B cell (primary cell): Measurements from ENCODE around the gene RBMS3. TPM values are rescaled to one million over a fixed set of nuclear protein-coding genes. Genes with fewer than 3 reads are reported as not detected.

Experiments
- ATAC-seq: fragments of 200-7000 bp; cut with Tn5 transposase; one replicate; pipeline ENCODE4 v1.10.0; 2021; ENCODE audit warnings: low read depth, mild to moderate bottlenecking, moderate number of reproducible peaks, moderate library complexity
- CTCF ChIA-PET: fragments of 350-600 bp; sonication (Branson Sonifier 250); formaldehyde crosslinking; loops from one replicate; lab custom pipeline; 2021; ENCODE audit warnings: antibody characterized with exemption, inconsistent platforms; lab: Charles Lee
- POLR2A ChIA-PET: fragments of 350-600 bp; sonication (Branson Sonifier 250); formaldehyde crosslinking; loops from one replicate; lab custom pipeline; 2021; ENCODE audit warnings: antibody characterized with exemption; lab: Charles Lee
- DNase-seq: peaks from one replicate; pipeline ENCODE4 v3.0.0; 2013
- H2AFZ ChIP-seq: 2 replicates; pipeline ENCODE4 v1.6.1; 2012; ENCODE audit warnings: mild to moderate bottlenecking, low read depth, low read length; ENCODE audit not compliant: insufficient read depth, poor library complexity, severe bottlenecking
- H3K27ac ChIP-seq, 2 donors: 1 replicate in 1 of 2; 2 replicates in 1 of 2; pipeline ENCODE4 v1.5.1; 2012 to 2013; ENCODE audit warnings: low read length in 2 of 2, mild to moderate bottlenecking in 2 of 2, moderate library complexity in 1 of 2
- H3K27me3 ChIP-seq, 4 experiments: fragments of 200-600 bp in 1 of 4; sonication (generic) in 1 of 4; replicated peaks in 1 of 4; 1 replicate in 2 of 4; 2 replicates in 2 of 4; pipeline versions ENCODE4 v1.6.1 to v1.7.0; 2013 to 2016; ENCODE audit warnings: low read length in 3 of 4, mild to moderate bottlenecking in 2 of 4, mixed read lengths in 1 of 4, moderate library complexity in 1 of 4; ENCODE audit not compliant: insufficient read depth in 4 of 4, control insufficient read depth in 3 of 4; ENCODE audit errors: control extremely low read depth in 1 of 4
- H3K36me3 ChIP-seq, 2 experiments: replicated peaks in 1 of 2; 1 replicate in 1 of 2; 2 replicates in 1 of 2; pipeline versions ENCODE4 v1.6.1 to v1.7.1; 2013; ENCODE audit warnings: low read length in 1 of 2; ENCODE audit not compliant: insufficient read depth in 2 of 2, control insufficient read depth in 1 of 2; ENCODE audit errors: control extremely low read depth in 1 of 2, extremely low read depth in 1 of 2
- H3K4me1 ChIP-seq, 2 donors: fragments of 200-600 bp in 1 of 2; sonication (generic) in 1 of 2; 1 replicate in 1 of 2; 2 replicates in 1 of 2; pipeline versions ENCODE4 v1.5.1 to v1.6.1; 2013 to 2017; ENCODE audit warnings: low read length in 2 of 2; ENCODE audit not compliant: control insufficient read depth in 2 of 2, insufficient read depth in 2 of 2
- H3K4me2 ChIP-seq: replicated peaks from 2 replicates; pipeline ENCODE3; 2012; ENCODE audit warnings: mild to moderate bottlenecking, low read depth, low read length; ENCODE audit not compliant: poor library complexity, severe bottlenecking
- H3K4me3 ChIP-seq, 5 experiments: fragments of 200-600 bp in 1 of 5; sonication (generic) in 1 of 5; 1 replicate in 3 of 5; 2 replicates in 2 of 5; pipeline versions ENCODE4 v1.5.1 to v1.7.0; 2011 to 2016; ENCODE audit warnings: low read length in 4 of 5, mild to moderate bottlenecking in 4 of 5, low read depth in 2 of 5, control low read depth in 1 of 5, moderate library complexity in 1 of 5; ENCODE audit not compliant: insufficient read depth in 1 of 5; ENCODE audit errors: control extremely low read depth in 1 of 5, extremely low read depth in 1 of 5
- H3K79me2 ChIP-seq: fragments of 200-600 bp; sonication (generic); one replicate; pipeline ENCODE4 v1.6.0; 2016; ENCODE audit warnings: low read length; ENCODE audit not compliant: control insufficient read depth, insufficient read depth
- H3K9ac ChIP-seq: fragments of 200-600 bp; sonication (generic); 2 replicates; pipeline ENCODE4 v1.6.1; 2017; ENCODE audit warnings: mild to moderate bottlenecking, low read length, moderate library complexity
- H3K9me3 ChIP-seq, 3 donors: one replicate each; pipeline versions ENCODE4 v1.6.1 to v1.7.1; 2013; ENCODE audit warnings: low read length in 2 of 3; ENCODE audit not compliant: control insufficient read depth in 2 of 3, insufficient read depth in 1 of 3; ENCODE audit errors: control extremely low read depth in 1 of 3
- H4K20me1 ChIP-seq: 2 replicates; pipeline ENCODE4 v1.6.0; 2012; ENCODE audit warnings: mild to moderate bottlenecking, low read length; ENCODE audit not compliant: insufficient read depth, control insufficient read depth, poor library complexity, severe bottlenecking
- H3K27ac Mint-ChIP-seq: one replicate; pipeline ENCODE4 v1.8.0; 2021; ENCODE audit warnings: mixed read lengths
- H3K27me3 Mint-ChIP-seq: one replicate; pipeline ENCODE4 v1.8.0; 2021; ENCODE audit warnings: mixed read lengths
- H3K4me1 Mint-ChIP-seq: one replicate; pipeline ENCODE4 v1.8.0; 2021; ENCODE audit warnings: mixed read lengths
- H3K4me3 Mint-ChIP-seq: one replicate; pipeline ENCODE4 v1.8.0; 2021; ENCODE audit warnings: mixed read lengths
- H3K9me3 Mint-ChIP-seq: one replicate; pipeline ENCODE4 v1.8.0; 2022; ENCODE audit warnings: mixed read lengths; ENCODE audit not compliant: insufficient read depth
- CTCF ChIP-seq: fragments of 200-600 bp; IDR thresholded peaks from one replicate; pipeline ENCODE4 v1.8.0; 2022; ENCODE audit warnings: antibody characterized with exemption, mild to moderate bottlenecking
- EZH2 ChIP-seq: IDR thresholded peaks from 2 replicates; pipeline ENCODE4 v1.6.1; 2012; ENCODE audit warnings: borderline replicate concordance, low read depth, mild to moderate bottlenecking, moderate library complexity, low read length; ENCODE audit not compliant: insufficient read depth, poor library complexity, severe bottlenecking
- WGBS: methylation state at CpG from one replicate; pipeline ENCODE4 v1.1.5; 2013; ENCODE audit warnings: missing lambda C conversion rate; ENCODE audit not compliant: insufficient coverage; 5-methylcytosine and 5-hydroxymethylcytosine counted together
- intact Hi-C: fragments of 100-400 bp; cut with micrococcal nuclease; formaldehyde crosslinking; loops from one replicate; pipeline ENCODE4 v1.10.0; 2022
- polyA plus RNA-seq: library from polyadenylated mRNA; depleted of rRNA; stranded (reverse); fragments of >200 nt; gene quantifications from 2 replicates; pipeline ENCODE4 v1.2.3, GENCODE V29; 2012
- total RNA-seq, 2 donors: library from RNA; stranded (reverse); fragments of 120-200 nt in 1 of 2; gene quantifications; 1 replicate in 1 of 2; 2 replicates in 1 of 2; pipeline versions ENCODE4 v1.2.3 to v1.2.4, GENCODE V29; 2013 to 2022

Gene RBMS3
- total and polyA plus RNA-seq, 2 donors (not counting 1 experiment from before 2014, with no cell fraction given): not detected

DNA sequence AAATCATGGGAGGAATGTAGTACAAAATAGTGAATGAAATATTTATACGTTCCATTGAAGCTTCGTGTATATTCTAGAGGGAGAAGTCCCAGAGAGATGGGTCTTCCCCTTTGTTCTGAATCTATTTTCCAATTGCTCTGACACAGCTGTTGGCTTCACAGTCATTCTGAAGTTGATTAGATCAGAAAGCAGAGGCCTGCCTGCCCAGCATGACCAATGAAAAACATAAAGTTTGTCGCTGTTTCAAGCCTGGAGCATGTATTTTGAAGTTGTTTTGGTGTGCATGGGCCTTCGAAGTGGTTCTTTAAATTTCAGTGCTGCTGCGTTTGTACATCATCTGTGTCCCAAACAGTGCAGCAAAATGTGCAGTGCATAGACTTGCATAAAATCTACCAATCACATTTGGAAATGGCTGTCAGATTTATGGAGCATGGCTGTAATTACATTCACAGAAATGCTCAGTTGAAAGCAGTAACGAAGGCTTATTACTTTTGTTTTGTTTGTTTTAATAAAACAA is 31.0 kb upstream of the RBMS3 start:
- H3K79me2 ChIP-seq: no peaks in the 10 kb centered on the region
- no peak overlapping the region for H3K27ac Mint-ChIP-seq
- no peaks in the 10 kb centered on the region for H3K9me3 Mint-ChIP-seq
- intact Hi-C loops: no loop called here
- whole genome bisulfite sequencing: 78% methylated on average over 2 of the region's 6 CpGs
- ChIA-PET POLR2A (no interaction called here), CTCF (no interaction called here)
- TF ChIP-seq CTCF (no peak), EZH2 (no peak)
- no peak overlapping the region for H3K4me2 ChIP-seq
- H3K4me3 Mint-ChIP-seq: no peak overlapping the region
- H3K4me1 Mint-ChIP-seq: no peaks in the 10 kb centered on the region
- no peaks in the 10 kb centered on the region for H3K27me3 ChIP-seq
- no peaks in the 10 kb centered on the region for H3K4me1 ChIP-seq
- no peak overlapping the region for H3K9ac ChIP-seq
- H3K27ac ChIP-seq: no peak overlapping the region
- H4K20me1 ChIP-seq: no peaks in the 10 kb centered on the region
- no peaks in the 10 kb centered on the region for H3K36me3 ChIP-seq
- ATAC-seq (no peak), DNase-seq (no peak)
- H2AFZ ChIP-seq: no peak overlapping the region
- no peak overlapping the region for H3K4me3 ChIP-seq
- no peaks in the 10 kb centered on the region for H3K27me3 Mint-ChIP-seq
- H3K9me3 ChIP-seq: no peaks in the 10 kb centered on the region

DNA sequence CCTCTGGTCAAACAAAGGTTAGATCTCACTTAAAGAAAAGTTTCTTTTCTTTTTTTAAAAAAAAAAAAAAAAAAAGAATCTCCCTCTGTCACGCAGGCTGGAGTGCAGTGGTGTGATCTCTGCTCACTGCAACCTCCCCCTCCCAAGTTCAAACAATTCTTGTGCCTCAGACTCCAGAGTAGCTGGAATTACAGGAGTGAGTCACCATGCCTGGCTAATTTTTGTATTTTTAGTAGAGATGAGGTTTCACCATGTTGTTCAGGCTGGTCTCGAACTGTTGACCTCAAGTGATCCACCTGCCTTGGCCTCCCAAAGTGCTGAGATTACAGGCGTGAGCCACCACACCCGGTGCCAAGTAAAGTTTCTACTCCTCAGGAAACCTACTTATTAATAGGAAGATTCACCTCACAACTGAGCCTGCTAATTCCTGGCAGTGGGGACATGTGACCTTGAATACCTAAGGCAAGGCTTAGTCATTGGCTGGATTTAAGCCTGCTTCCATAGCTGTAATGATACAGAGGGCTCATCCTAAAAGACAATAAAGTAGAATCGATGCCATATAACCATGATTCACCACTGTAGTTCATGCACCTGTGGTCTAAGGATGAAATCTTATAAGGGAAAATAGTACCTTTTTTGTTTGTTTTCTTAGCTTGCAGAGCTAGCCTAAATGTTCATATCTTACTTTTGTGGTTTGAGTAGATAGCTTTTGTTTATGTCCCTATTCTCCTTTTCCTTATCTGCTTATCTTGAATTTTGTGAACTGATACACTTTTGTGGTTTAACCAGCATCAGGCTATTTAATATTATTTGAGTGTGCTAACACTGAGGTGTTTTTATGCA is 24.8 kb upstream of the RBMS3 start:
- no CpG with 5 or more reads among the region's 5 CpGs for WGBS
- Histone ChIP-seq H3K36me3 (no peaks in the 10 kb centered on the region), H3K9me3 (no peaks in the 10 kb centered on the region), H3K9ac (no peak overlapping the region), H3K79me2 (no peaks in the 10 kb centered on the region), H3K27ac (no peak overlapping the region), H4K20me1 (no peaks in the 10 kb centered on the region), H2AFZ (no peak overlapping the region), H3K4me2 (no peak overlapping the region), H3K4me3 (no peak overlapping the region), H3K4me1 (no peaks in the 10 kb centered on the region), H3K27me3 (no peaks in the 10 kb centered on the region)
- intact Hi-C loops: no loop called here
- CTCF ChIA-PET: no interaction called here
- no peaks in the 10 kb centered on the region for H3K27me3 Mint-ChIP-seq
- H3K4me1 Mint-ChIP-seq: no peaks in the 10 kb centered on the region
- no peak overlapping the region for H3K27ac Mint-ChIP-seq
- no peak overlapping the region for H3K4me3 Mint-ChIP-seq
- TF ChIP-seq CTCF (no peak), EZH2 (no peak)
- no peaks in the 10 kb centered on the region for H3K9me3 Mint-ChIP-seq
- POLR2A ChIA-PET: no interaction called here
- ATAC-seq (no peak), DNase-seq (no peak)
